ENCODE measurements around the gene FASTKD3. TPM values are rescaled to one million over a fixed set of nuclear protein-coding genes. Genes with fewer than 3 reads are reported as not detected.

Gene FASTKD3
- total RNA-seq, 4 donors from 2014 or later: 0.80 to 11.7 (median 8.0) TPM

DNA sequence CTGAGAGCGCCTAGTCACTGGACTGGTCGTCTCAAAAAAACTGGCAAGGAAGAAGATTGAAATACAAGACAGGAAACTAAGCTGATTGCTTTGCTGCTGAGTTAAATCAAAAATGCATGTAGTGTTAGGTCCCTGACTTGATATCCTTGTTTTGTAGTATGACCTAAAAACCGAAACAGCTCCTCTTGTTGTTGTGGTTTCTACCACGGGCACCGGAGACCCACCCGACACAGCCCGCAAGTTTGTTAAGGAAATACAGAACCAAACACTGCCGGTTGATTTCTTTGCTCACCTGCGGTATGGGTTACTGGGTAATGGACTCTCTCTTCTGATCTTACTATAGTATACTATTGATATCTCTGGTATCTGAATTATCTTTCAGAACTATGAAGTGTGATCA is 4.4 kb upstream of the FASTKD3 start:
- no peaks in the 10 kb centered on the region for H3K27me3 ChIP-seq
- no peak for TF ChIP-seq POLR2AphosphoS5 (IDR thresholded peaks at IDR 0.05)
- TF ChIP-seq EP300 (IDR thresholded peaks at IDR 0.05; ENCODE audit: low read depth): no peak
- DNase-seq: peak; percentile 15
- H3K4me3 ChIP-seq: no peak overlapping the region
- 78 to 80% methylated on average over 4 to 9 of the region's 9 CpGs for WGBS, 2 donors (ENCODE audit: low coverage in 1 of 2)
- peaks cover 10 to 42% (median 26%) of the 10 kb centered on the region in 4 donors for H3K4me1 ChIP-seq
- H3K27ac ChIP-seq: no peak overlapping the region
- intact Hi-C loops (cut with DNase I; ENCODE audit: low total_unique reads): no loop called here
- in situ Hi-C loops (cut with MboI; ENCODE audit: low pct_ligation_motif_present in 1 of 4, low pct_unique_long_range_greater_than_20kb in 1 of 4, low sequenced_read_pairs in 3 of 4): no loop called here
- H3K9me3 ChIP-seq: no peaks in the 10 kb centered on the region
- peaks cover 0 to 16% (median 6%) of the 10 kb centered on the region in 4 donors for H3K36me3 ChIP-seq

DNA sequence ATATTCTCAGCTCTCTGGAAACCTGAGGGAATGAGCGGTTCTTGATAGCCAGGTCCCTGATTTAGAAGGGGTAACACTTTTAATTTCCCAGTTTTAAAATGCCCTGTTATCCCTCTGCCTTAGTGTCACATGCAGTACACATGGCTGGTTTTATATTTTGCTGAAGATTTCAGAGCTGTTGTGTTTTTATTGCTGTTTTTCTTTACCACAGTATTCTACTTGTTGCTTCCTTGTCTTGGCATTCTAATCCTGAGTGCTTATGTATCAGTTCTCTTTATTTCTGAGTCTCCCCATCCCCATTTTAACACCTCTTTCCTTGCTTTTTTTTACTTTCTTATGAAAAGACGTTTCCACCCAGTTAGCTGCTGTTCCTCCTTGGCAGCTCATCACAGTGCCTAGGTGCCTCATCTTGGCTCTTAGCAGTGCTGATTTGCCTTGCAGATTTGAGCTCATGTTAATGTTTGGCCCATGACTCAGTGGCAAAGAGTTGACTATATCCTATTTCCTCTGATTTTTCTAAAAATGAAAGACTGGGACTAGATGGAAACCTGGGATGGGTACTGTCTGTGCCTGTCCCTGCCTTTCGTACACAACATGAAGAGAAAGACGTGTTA is 3.8 kb upstream of the FASTKD3 start:
- intact Hi-C loops (cut with DNase I; ENCODE audit: low total_unique reads) (no loop called here), in situ Hi-C loops (cut with MboI; ENCODE audit: low pct_ligation_motif_present in 1 of 4, low pct_unique_long_range_greater_than_20kb in 1 of 4, low sequenced_read_pairs in 3 of 4) (no loop called here)
- peaks cover 12 to 42% (median 26%) of the 10 kb centered on the region in 4 donors for H3K4me1 ChIP-seq
- no peak overlapping the region for H3K4me3 ChIP-seq
- no peaks in the 10 kb centered on the region for H3K9me3 ChIP-seq
- H3K27ac ChIP-seq: no peak overlapping the region
- WGBS, 2 donors (ENCODE audit: low coverage in 1 of 2): 65 to 72% methylated on average over 4 of the region's 4 CpGs
- DNase-seq: no peak
- H3K36me3 ChIP-seq: peaks cover 0 to 16% (median 6%) of the 10 kb centered on the region in 4 donors
- no peaks in the 10 kb centered on the region for H3K27me3 ChIP-seq
- TF ChIP-seq POLR2AphosphoS5 (IDR thresholded peaks at IDR 0.05) (no peak), POLR2A (IDR thresholded peaks at IDR 0.05) (no peak), EP300 (IDR thresholded peaks at IDR 0.05; ENCODE audit: low read depth) (no peak)
- TF ChIP-seq, protein P1, sequence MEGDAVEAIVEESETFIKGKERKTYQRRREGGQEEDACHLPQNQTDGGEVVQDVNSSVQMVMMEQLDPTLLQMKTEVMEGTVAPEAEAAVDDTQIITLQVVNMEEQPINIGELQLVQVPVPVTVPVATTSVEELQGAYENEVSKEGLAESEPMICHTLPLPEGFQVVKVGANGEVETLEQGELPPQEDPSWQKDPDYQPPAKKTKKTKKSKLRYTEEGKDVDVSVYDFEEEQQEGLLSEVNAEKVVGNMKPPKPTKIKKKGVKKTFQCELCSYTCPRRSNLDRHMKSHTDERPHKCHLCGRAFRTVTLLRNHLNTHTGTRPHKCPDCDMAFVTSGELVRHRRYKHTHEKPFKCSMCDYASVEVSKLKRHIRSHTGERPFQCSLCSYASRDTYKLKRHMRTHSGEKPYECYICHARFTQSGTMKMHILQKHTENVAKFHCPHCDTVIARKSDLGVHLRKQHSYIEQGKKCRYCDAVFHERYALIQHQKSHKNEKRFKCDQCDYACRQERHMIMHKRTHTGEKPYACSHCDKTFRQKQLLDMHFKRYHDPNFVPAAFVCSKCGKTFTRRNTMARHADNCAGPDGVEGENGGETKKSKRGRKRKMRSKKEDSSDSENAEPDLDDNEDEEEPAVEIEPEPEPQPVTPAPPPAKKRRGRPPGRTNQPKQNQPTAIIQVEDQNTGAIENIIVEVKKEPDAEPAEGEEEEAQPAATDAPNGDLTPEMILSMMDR (IDR thresholded peaks at IDR 0.05): no peak

DNA sequence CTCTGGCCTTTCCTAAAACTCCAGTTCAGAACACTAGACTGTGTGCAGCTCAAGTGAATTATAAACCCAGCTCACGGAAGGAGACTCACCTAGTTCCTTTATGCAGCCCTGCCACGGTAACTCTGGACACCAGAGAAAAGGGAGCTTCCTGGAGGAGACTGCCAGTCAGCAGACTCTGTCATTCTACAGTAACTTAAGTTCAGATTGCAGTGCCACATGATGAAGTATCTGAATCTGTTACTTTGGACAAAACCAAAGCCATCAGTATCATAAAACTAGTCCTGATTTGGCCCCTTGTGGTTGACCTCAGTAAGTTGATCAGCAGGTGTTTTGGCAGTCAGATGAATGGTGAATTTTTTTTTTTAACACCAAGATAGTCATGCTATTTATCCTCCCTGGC is 2.8 kb upstream of the FASTKD3 start:
- 20 to 35% methylated on average over 1 to 2 of the region's 2 CpGs for WGBS, 2 donors (ENCODE audit: low coverage in 1 of 2)
- Histone ChIP-seq H3K27ac (peak overlapping the region in 3 of 4 donors; percentile 9 to 37 (median 14)), H3K4me1 (peaks cover 18 to 49% (median 30%) of the 10 kb centered on the region in 4 donors), H3K9me3 (no peaks in the 10 kb centered on the region), H3K36me3 (peaks cover 0 to 16% (median 6%) of the 10 kb centered on the region in 4 donors), H3K27me3 (no peaks in the 10 kb centered on the region), H3K4me3 (no peak overlapping the region)
- TF ChIP-seq EP300 (IDR thresholded peaks at IDR 0.05; ENCODE audit: low read depth): no peak
- TF ChIP-seq POLR2AphosphoS5 (IDR thresholded peaks at IDR 0.05): peak in 1 of 3 donors; percentile 7
- TF ChIP-seq POLR2A (IDR thresholded peaks at IDR 0.05): no peak
- TF ChIP-seq, protein P1 (IDR thresholded peaks at IDR 0.05): no peak
- in situ Hi-C loops (cut with MboI; ENCODE audit: low pct_ligation_motif_present in 1 of 4, low pct_unique_long_range_greater_than_20kb in 1 of 4, low sequenced_read_pairs in 3 of 4): no loop called here
- peak; percentile 24 for DNase-seq
- intact Hi-C loops (cut with DNase I; ENCODE audit: low total_unique reads): no loop called here

DNA sequence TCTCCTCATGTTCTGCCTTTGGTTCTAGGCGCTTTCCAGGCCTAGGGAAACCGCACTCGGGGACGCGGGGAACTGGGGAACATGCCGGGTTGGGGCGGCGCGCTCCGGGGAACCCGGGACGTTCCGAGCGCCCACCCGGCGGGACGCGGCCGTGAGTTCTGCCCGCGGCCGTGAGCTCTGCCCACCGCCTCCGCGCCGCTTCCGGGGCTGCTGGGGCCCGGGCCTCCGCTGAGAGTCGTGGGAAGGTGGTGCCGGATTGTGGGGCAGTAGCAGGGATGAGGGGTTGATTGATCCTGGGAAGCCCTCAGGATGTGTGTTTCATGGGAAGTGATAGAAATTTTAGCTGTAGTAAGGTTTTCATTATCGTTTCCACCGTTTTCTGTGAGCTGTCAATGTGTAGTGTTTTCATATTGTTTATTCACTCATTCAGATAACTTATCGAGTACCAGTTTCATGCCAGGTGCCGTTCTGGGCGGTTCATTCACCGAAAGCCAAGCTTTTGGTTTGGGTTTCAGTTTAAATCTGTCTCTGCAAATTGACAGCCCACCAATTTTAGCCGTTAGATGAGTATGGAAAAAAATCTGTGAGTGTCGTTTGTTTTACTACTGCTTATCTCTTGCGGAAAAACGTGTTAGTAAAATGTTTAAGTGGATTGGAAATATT is 774 bp upstream of the FASTKD3 start:
- TF ChIP-seq EP300 (IDR thresholded peaks at IDR 0.05; ENCODE audit: low read depth) (no peak), POLR2A (IDR thresholded peaks at IDR 0.05) (no peak), POLR2AphosphoS5 (IDR thresholded peaks at IDR 0.05) (no peak)
- TF ChIP-seq, protein P1 (IDR thresholded peaks at IDR 0.05): no peak
- Histone ChIP-seq H3K27ac (peak overlapping the region; percentile 90 to 96 (median 92)), H3K4me3 (peak overlapping the region; percentile 95 to 99 (median 97)), H3K9me3 (no peaks in the 10 kb centered on the region), H3K4me1 (peaks cover 18 to 56% (median 33%) of the 10 kb centered on the region in 4 donors), H3K27me3 (no peaks in the 10 kb centered on the region), H3K36me3 (no peaks in the 10 kb centered on the region)
- 1% methylated on average over 8 to 36 of the region's 41 CpGs for WGBS, 2 donors (ENCODE audit: low coverage in 1 of 2)
- peak; percentile 37 for DNase-seq
- intact Hi-C loops (cut with DNase I; ENCODE audit: low total_unique reads) (no loop called here), in situ Hi-C loops (cut with MboI; ENCODE audit: low pct_ligation_motif_present in 1 of 4, low pct_unique_long_range_greater_than_20kb in 1 of 4, low sequenced_read_pairs in 3 of 4) (no loop called here)

All from transverse colon (tissue), 4 donors.